Inflammatory macrophage (primary cell): ENCODE results near the gene NLGN3.
"Not testable (repeated sequence)": the region's sequence is repeated elsewhere in the genome, so short reads cannot be mapped to it uniquely, and the experiment has no call there.

ENCODE experiments used
- DNase-seq, 2 donors: peaks; one replicate each; pipeline ENCODE4 v3.0.0-alpha.2; 2020 to 2022

NLGN3 gene

GRCh38 chrX:71170660-71171059 is 26.0 kb downstream of the NLGN3 start:
- DNase-seq, result no peak

DNA sequence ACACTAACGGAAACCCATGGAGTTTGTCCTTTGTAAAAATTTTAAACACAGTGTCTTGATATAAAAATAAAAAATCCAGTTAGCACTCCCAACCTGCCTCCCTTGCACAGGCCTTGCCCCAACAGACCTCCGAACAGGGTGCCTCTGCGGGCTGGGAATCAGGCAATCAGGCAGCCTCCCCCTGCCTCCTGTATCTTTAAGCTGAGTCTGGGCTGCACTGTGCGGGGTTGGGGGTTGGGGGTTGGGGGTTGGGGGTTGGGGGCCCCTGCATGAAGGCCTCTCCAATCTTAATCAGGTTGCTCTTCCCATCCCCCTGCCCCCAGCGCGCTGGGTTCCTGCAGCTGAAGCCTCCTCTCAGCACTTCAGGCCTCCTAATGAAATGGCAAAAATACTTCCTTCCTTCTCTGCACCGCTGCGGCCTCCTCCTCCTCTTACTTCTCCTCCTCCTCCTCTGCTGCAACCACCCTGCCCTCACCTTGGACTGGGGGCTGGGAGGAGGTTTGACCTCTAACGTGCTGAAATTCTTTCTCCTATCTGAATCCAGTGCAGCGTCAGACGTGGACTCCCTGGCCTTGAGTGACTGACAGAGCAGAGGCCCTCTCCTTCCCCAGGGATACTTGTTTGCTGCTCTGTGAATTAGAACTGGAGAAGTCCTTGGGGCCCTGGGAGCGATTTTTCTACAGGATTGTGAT is 26.6 kb downstream of the NLGN3 start:
- peak in 1 of 2 donors; percentile 6 for DNase-seq

DNA sequence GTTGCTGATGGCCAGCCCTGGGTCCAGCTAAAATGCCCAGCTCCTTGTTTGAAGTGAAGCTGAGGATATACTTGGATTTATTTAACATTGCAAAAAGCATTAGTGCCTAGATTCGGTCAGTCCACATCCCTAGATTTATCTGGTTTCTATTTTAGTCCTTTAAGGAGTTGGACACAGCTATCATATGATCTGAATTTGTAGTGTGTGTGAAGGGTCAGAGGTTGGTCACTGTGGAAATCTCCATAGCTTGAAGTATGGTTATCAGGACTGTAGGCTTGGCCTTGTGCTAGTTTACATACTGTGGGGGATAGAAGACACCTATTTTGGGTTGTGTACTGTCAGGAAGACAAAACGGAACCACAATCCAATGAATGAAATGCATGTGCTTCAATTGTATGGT is 28.8 kb downstream of the NLGN3 start:
- DNase-seq, result no peak

DNA sequence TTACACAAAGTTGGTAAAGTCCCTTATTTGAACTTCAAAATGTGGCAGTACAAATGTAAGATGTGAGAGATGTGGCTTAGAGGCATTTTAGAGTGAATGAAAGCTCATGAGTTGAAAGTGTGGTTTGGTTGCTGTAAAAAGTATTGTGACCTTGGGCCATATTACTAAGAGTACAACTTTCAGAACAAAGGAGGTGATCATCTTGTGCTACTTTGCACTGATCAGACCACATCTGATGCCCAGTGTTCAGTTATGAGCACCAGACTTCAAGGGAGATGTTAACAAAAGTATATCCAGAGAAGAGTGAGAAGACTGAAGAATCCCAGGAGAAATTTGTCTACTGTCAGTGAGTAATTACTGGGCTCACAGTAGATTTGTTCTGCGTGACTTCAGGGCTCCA is 30.2 kb downstream of the NLGN3 start:
- DNase-seq, result no peak

DNA sequence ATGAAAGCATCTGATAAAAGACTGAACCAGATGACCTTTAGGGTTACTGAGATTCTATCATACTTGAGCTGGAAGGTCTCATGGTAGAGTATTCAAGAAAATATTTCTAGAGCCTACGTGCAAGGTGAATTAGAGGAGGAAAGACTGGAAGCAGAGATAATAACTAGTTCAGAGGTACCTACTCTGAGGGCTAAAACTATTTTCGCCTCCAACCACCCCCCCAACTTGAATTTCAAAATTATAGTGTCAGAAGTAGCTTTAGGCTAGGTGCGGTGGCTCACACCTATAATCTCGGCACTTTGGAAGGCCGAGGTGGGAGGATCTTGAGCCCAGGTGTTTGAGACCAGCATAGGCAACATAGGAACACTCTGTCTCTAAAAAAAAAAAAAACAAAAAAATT is 30.9 kb downstream of the NLGN3 start:
- no peak for DNase-seq

GRCh38 chrX:71177327-71177726 is 32.7 kb downstream of the NLGN3 start:
- no peak for DNase-seq

- peak; percentile 59 to 61 for DNase-seq
These were observed 34.3 kb downstream of the NLGN3 start for GRCh38 chrX:71178908-71179307.

- not testable (repeated sequence) for DNase-seq
These were observed 36.1 kb downstream of the NLGN3 start for GRCh38 chrX:71180579-71181265.

GRCh38 chrX:71181558-71181909 is 36.9 kb downstream of the NLGN3 start:
- no peak for DNase-seq

DNA sequence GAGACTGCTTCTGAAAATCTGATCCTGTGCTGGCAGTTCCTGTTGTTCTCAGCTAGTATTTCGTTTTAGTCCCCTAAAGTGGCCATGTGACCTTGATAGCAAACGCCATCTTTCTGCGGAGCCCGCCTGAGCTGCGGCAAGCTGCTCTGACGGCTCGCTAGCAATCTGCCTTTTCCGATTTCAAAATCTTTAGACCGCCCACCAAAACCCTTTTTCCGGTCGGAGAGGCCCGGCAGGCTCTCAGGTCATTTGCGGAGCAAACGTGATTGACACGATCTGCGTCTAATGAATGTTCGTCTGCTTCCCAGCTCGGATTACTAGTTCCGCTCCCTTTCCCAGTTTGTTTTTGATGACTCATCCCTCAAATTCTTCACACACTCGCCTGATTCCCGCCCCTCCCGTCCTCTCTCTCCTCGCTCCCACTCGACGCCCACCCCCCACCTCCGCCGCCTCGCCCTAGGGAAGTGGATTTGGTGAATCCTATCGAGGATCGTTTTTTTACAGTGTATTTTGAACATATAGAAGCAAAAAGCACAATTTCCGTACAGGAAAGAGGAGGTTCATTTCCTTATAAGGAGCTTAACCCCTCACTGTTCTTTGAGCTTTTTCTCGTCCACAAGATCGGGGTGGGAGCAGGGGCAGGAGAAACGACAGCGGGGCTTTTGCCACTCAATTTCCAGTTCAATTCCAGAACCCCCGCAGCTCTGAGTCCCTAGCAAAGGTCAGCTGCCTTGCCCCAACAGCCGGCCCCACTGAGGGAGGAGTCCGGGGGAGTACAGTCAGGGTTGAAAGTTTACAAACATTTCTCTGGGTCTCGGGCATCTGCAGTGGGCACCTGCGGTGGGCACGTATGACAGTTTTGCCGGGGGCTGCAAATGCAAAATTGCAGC is 37.5 kb downstream of the NLGN3 start:
- DNase-seq, result peak; percentile 96

- no peak for DNase-seq
These were observed 38.2 kb downstream of the NLGN3 start for GRCh38 chrX:71182871-71183270.

- DNase-seq, result no peak
These were observed 38.7 kb downstream of the NLGN3 start for GRCh38 chrX:71183341-71183740.

DNA sequence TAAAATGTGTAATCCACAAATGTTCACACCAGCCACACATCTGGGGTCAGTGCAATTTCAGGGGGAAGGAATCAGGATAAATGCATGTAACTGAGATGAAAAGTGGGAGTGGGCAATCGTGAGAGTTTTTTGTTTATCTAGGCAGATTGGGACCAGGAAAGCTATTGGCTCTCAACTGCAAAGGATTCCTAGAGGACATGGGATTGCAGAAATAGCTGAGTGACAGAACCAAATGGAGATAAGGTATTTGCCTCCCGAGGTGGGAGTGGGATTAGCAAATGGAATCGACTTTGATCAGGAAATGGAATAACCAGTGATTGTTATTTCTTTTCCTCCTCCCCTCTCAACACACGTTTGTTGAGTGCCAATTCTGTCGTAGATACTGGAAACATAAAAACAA is 39.5 kb downstream of the NLGN3 start:
- DNase-seq, result no peak

GRCh38 chrX:71184803-71185495 is 40.3 kb downstream of the NLGN3 start:
- DNase-seq, result no peak

GRCh38 chrX:71191248-71191647 is 46.6 kb downstream of the NLGN3 start:
- no peak for DNase-seq

DNA sequence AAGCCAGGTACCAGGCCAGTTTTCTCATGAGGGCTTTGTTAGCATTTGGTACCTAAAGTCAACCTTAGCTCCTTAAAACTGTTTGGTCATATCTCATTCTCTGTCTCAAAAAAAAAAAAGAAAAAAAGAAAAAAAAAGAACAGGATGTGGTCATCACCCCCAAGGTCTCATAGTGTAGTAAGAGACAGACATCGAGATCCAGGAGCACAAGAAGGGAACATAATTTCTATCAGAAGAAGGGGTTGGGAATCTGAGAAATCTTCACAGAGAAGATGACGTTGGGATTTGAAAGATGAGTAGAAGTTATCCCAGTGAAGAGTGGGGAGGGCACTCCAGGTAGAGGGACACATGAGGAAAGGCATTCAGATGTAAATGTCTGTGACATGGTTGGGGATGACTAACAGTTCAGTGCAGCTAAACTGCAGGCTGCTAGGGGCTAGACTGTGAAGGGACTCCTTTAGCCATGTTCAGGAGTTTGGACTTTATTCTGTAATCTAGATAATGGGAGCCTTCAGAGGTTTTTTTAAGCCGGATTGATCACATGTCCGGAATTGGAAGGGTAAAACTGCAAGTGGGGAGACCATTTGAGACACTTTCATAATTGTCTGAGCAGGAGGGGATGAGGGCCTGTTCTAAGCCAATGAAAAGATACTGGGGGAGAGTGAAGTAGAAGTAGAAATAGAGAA is 51.5 kb downstream of the NLGN3 start:
- DNase-seq, result no peak

DNA sequence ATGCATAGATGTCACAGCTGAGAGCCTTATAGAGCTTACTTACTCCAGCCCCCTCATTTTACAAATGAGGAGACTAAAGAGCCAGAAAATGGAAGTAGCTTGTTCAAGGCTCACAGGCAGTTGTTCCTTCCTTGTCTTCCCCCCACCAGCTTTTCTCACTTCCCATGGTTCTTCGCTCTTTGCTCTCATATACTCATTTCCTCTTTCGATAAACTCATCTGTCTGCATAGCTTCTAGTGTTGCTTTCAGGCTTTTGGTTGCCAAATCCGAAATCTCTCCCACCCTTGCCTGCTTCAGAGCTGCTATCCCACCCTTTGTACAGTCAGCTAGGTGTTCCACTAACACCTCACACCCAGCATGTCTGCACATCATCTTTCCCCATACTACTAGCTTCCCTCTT is 53.4 kb downstream of the NLGN3 start:
- peak; percentile 69 to 72 for DNase-seq

DNA sequence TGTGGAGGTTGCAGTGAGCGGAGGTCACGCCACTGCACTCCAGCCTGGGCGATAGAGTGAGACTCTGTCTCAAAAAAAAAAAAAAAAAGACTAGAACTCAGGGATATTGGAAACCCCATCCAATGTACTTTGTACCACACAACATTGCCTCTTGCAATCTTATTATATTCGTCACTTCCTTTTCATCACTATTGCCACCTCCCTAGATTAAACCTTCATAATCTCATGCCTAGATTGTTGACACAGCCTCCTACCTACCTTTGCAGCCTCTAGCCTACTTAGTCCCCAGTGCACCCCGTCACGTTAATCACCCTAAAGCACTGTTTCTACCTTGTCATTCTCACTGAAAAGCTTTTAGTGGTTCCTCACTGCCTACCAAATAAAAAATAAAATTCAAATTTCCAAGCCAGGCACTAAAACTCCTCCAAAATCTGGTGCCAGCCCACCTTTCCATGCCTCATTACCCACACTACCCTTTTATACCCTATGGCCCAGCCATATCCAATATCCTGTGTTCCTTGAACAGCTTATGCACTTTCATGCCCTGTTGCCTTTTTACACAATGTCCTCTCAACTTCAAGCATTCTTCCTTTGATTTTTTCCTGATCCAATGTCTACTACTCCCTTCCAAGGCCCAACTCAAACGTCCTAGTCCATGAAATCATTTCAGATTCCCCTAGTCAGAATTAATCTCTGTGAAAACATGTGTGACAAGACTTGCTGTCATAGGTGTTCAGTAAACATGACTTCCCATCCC is 54.8 kb downstream of the NLGN3 start:
- DNase-seq, result no peak

- no peak for DNase-seq
These were observed 66.2 kb downstream of the NLGN3 start for GRCh38 chrX:71210816-71211215.

DNA sequence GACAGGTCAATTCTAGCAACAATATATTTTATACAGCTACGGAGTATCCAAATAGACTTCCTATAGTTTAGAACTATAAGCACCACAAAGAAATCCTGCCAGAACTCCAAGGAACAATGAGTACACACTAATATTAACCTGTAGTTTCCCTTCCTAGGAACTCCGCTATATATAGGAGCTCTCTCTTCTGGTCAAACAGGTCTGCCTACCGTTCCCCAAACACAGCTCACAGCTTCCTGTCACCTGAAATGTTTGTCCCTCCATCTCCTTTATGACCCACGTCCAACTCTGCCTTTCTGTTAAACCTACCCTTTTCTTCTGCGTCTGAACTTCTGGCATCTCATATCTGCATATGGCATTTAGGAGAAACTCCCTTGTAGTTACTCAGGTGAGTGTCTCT is 67.9 kb downstream of the NLGN3 start:
- DNase-seq, result no peak

GRCh38 chrX:71214152-71214551 is 69.5 kb downstream of the NLGN3 start:
- no peak for DNase-seq
